Measurements from ENCODE around the gene MYT1.

The MYT1 gene

DNA sequence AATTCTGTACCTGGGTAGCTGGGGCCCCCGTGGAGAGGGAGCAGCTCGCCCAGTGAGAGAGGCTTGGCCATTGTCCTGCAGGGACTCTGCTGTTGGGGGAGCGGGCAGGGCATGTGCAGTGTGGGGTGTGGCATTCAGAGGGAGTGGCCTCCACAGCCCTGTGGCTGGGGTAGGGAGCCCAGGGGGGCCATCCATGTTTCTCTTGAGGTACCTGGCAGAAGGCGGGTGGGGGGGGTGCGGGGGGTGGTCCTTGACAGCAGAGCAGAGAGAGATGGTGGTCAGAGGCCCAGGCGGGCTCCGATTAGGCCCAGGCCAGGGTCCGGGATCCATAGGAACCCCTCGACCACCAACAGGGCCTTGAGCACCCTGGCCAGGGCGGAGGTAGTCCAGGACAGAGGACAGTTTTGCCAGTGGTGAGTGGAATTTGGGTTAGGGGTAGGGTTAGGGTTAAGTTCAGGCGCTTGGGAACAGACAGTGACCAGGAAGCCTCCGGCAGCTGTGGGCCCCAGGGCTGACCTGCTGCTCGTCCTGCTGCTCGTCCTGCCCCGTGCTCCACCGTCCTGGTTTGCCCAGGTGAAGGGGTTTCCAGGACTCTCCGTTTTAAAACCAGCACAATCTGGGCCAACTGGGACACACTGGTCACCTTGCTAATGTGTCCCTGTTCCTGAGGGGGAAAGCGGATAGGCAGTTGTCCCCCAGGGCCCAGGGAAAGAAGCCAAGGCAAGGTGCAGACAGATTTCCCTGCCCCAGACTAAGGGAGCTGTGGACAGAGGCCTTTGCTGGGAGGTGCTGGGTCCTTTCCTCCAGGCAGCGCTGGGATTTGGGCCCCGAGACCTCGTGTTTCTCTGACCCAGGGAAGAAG lies 24.8 kb upstream of the MYT1 start:
- CTCF ChIA-PET, result no interaction called here
- TF ChIP-seq, protein P1, sequence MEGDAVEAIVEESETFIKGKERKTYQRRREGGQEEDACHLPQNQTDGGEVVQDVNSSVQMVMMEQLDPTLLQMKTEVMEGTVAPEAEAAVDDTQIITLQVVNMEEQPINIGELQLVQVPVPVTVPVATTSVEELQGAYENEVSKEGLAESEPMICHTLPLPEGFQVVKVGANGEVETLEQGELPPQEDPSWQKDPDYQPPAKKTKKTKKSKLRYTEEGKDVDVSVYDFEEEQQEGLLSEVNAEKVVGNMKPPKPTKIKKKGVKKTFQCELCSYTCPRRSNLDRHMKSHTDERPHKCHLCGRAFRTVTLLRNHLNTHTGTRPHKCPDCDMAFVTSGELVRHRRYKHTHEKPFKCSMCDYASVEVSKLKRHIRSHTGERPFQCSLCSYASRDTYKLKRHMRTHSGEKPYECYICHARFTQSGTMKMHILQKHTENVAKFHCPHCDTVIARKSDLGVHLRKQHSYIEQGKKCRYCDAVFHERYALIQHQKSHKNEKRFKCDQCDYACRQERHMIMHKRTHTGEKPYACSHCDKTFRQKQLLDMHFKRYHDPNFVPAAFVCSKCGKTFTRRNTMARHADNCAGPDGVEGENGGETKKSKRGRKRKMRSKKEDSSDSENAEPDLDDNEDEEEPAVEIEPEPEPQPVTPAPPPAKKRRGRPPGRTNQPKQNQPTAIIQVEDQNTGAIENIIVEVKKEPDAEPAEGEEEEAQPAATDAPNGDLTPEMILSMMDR (IDR thresholded peaks at IDR 0.05; ENCODE audit: insufficient read depth, low read length, missing control alignments), result no peak
- H3K4me3 ChIP-seq (ENCODE audit: low read depth, low read length), result no peak overlapping the region
- POLR2A ChIA-PET, result no interaction called here
- DNase-seq (ENCODE audit: low read depth, low spot score), result no peak

DNA sequence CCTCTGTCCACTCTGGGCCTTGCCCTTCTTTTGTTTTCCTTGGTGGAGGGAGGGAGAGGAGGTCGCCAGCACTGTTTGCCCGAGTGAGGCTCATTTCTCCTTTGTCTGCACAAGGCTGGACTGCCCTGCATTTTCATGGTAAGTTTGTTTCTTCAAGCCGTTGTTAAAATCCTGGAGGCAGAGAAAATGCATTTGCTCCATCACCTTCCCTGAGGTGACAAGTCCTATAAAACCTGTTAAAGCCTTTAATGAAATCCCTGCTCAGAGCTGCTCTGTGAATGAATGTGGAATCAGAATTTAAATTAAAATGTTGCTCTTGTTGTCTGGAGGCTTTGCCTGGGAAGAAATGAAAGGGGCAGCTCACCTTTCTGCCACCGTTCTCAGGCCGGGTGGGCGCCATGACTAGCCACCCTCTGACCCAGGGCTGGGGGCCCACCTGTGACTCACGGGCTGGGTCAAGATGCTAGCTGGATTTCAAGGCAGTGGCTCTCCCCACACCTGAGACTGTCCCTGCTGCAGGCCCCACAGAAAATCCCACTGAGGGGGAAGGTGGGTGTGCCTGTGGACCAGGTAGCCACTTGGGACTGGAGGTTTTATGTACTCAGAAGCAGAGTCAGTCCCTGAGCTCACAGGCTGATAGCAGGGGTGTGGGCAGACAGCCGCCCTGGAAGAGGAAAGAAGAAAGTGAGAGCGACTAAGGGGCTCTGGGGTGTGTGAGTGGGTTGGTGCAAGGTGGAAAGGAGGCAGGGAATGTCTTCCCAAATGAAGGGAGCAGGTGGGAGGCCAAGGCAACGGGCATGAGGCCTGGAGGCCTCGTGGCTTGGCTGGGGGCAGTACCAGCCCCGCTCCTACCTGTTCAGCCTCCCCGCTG lies 24.0 kb upstream of the MYT1 start:
- ChIA-PET POLR2A (no interaction called here), CTCF (interaction anchor here (1.7 kb wide), 1 partner anchor 19 kb away, joined by 5 read pairs; no protein-coding TSS in a partner anchor)
- TF ChIP-seq, protein P1 (IDR thresholded peaks at IDR 0.05; ENCODE audit: insufficient read depth, low read length, missing control alignments), result no peak
- H3K4me3 ChIP-seq (ENCODE audit: low read depth, low read length), result no peak overlapping the region
- no peak for DNase-seq (ENCODE audit: low read depth, low spot score)

DNA sequence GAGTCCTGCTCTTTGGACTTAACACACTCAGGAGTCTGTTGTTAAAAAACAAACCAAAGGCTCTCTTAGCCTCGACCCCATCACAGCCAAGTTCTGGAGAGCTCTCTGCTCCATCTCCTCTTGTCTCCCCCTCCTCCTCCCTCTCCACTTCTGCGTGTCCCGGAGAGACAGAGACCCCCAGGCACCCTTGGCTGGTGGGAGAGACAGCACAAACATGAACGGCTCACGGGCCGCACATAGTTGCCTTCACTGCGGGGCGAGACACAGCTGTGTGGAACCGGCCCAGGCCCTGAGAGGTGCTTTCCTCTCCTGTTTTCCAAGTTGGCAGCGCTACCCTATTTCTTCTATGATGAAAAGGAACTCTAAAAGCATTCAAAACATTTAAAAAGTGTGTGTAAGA lies 23.3 kb upstream of the MYT1 start:
- ChIA-PET CTCF (interaction anchor here (1.7 kb wide), 1 partner anchor 20 kb away, joined by 5 read pairs; no protein-coding TSS in a partner anchor), POLR2A (no interaction called here)
- TF ChIP-seq, protein P1 (IDR thresholded peaks at IDR 0.05; ENCODE audit: insufficient read depth, low read length, missing control alignments), result no peak
- no peak for DNase-seq (ENCODE audit: low read depth, low spot score)
- no peak overlapping the region for H3K4me3 ChIP-seq (ENCODE audit: low read depth, low read length)

DNA sequence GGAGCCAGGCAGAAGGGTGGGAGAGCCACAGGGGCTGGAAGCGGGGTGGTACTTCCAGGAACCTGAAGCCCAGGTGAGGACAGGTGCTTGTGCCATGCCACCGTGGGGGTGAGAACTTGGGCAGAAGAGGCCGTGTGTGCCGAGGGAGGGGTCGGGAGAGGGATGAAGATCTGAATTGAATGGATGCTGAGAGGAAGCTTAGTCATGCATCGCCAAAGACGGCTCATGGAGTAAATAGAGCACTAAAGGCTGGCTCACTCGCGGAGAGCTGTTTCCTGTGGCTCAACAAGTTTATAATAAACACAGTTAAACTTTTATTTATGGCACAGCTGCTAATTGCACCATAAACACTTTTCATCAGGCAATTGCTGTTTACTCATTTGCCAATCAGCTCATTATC lies 21.7 kb upstream of the MYT1 start:
- POLR2A ChIA-PET, result no interaction called here
- TF ChIP-seq, protein P1 (IDR thresholded peaks at IDR 0.05; ENCODE audit: insufficient read depth, low read length, missing control alignments), result no peak
- CTCF ChIA-PET, result no interaction called here
- no peak overlapping the region for H3K4me3 ChIP-seq (ENCODE audit: low read depth, low read length)
- no peak for DNase-seq (ENCODE audit: low read depth, low spot score)

DNA sequence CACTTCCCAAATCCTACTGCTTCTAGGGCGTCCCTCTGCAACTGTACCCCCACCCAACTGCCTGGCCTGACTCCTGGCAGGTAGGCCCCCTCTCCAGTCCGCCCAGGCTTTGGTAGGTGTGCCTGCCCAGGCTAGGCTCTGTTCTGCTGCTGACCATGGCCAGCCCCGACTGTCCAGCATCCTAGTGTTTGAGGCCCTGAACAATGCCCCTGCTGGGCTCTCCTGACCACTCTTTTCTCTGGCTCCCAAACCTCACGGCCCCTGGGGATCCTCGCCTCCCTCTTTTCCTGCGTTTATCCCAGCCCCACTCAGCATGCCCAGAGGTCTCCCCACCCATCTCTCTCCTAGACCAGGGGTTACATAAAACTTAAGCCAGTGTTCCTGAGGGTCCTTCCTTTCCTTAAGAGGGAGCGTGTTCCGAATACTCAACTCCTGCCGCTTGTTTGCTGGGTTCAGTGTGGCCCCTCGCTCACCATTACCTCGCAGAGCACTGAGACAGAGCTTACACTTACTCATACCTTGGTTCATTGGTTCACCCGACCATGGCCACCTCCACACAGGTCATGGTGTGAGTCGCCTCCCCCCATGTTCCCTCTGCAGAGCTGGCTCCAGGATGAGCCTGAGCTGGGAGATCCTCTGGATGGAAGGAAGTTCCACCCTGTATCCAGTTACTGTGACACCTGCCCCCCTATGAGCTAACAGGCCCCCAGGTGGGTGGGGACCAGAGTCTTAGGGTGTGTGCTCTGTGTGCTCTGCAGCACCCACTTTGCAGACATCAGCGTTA lies 21.0 kb upstream of the MYT1 start:
- TF ChIP-seq, protein P1 (IDR thresholded peaks at IDR 0.05; ENCODE audit: insufficient read depth, low read length, missing control alignments), result no peak
- ChIA-PET CTCF (no interaction called here), POLR2A (no interaction called here)
- DNase-seq (ENCODE audit: low read depth, low spot score), result no peak
- H3K4me3 ChIP-seq (ENCODE audit: low read depth, low read length), result no peak overlapping the region

Data from AG04449 (cell line).